Measurements from ENCODE around the gene ZNF639. TPM values are rescaled to one million over a fixed set of nuclear protein-coding genes. Genes with fewer than 3 reads are reported as not detected.

ZNF639 gene
- total and polyA plus RNA-seq, 10 of the 15 experiments (the other 5 are each of a cell fraction or from before 2014, with no cell fraction given), result 16.3 to 61.2 (median 35.3) TPM

DNA sequence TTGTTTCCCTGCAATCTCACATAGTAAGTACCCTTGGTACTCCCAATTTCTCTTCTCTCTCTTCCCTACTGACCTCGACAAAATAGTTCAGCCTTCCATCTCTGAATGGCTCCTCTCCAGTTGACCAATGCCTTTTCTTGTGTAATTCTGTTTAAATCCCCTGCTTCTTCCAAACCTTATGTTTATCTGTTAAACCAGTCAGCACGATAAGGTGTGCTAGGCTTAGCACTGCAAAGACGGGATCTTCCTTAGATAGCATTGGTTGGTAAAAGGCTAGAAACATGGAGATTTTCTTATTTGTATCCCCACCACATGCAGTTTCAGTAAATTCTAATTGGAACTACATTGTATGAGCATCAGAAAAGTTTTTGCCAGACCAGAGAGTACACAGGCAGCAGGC is 46.1 kb upstream of the ZNF639 start:
- Histone ChIP-seq H2AFZ (ENCODE audit: control insufficient read depth, low read depth, low read length) (no peak overlapping the region), H3K27ac (ENCODE audit: control insufficient read depth, insufficient read depth) (no peak overlapping the region), H3K4me2 (ENCODE audit: control insufficient read depth, insufficient read depth) (no peak overlapping the region), H3K4me3 (no peak overlapping the region), H3K79me2 (ENCODE audit: control insufficient read depth, insufficient read depth, low read length) (no peaks in the 10 kb centered on the region), H4K20me1 (ENCODE audit: control insufficient read depth, insufficient read depth) (no peaks in the 10 kb centered on the region), H3K36me3 (ENCODE audit: control insufficient read depth in 2 of 2, insufficient read depth in 2 of 2, low read length in 1 of 2) (no peaks in the 10 kb centered on the region), H3K9ac (ENCODE audit: control insufficient read depth, insufficient read depth, low read length) (no peak overlapping the region), H3K4me1 (ENCODE audit: control insufficient read depth, insufficient read depth, low read length) (no peaks in the 10 kb centered on the region), H3K9me3 (replicated peaks; ENCODE audit: control insufficient read depth, insufficient read depth, low read length) (no peaks in the 10 kb centered on the region), H3K27me3 (replicated peaks in 1 of 2; ENCODE audit: control insufficient read depth in 2 of 2, insufficient read depth in 2 of 2, low read length in 1 of 2) (no peaks in the 10 kb centered on the region)
- RAD21 ChIA-PET (ENCODE audit: unreplicated experiment), result interaction anchor here (0.7 kb wide), 1 partner anchor 18 kb away, joined by 4 read pairs; no protein-coding TSS in a partner anchor
- ATAC-seq (no peak), FAIRE-seq (no peak), DNase-seq (ENCODE audit: low read depth, low spot score) (no peak)
- CTCF ChIA-PET, result interaction anchor here (1.0 kb wide), 1 partner anchor 22 kb away, joined by 5 read pairs; no protein-coding TSS in a partner anchor
- WGBS (ENCODE audit: insufficient coverage, insufficient replicate concordance, low lambda C conversion rate, missing lambda C conversion rate), result 76% methylated on average over 3 of the region's 3 CpGs
- intact Hi-C loops (cut with micrococcal nuclease; ENCODE audit: unreplicated experiment), result no loop called here
- in situ Hi-C loops (cut with MboI), result no loop called here
- SMC1A ChIA-PET (ENCODE audit: uncharacterized antibody, unreplicated experiment), result interaction anchor here (2.2 kb wide), 1 partner anchor 15 kb away, joined by 6 read pairs; no protein-coding TSS in a partner anchor
- POLR2A ChIA-PET, result interaction anchor here (0.7 kb wide), 1 partner anchor 32 kb away, joined by 3 read pairs; no protein-coding TSS in a partner anchor
- BruUV-seq (replicated peaks), result no TSS peak
- TF ChIP-seq SPI1 (IDR thresholded peaks at IDR 0.05; ENCODE audit: borderline replicate concordance, insufficient read depth, low read depth, low read length) (no peak), MEF2B (IDR thresholded peaks at IDR 0.05; ENCODE audit: partially characterized antibody, poor library complexity, severe bottlenecking) (no peak), RFX5 (IDR thresholded peaks at IDR 0.05; ENCODE audit: low read depth, low read length) (no peak), IRF4 (IDR thresholded peaks at IDR 0.05; ENCODE audit: low read depth, low read length) (no peak), MYC (IDR thresholded peaks at IDR 0.05; ENCODE audit: insufficient read depth, insufficient read length, insufficient replicate concordance, low read length, severe bottlenecking) (no peak), ESRRA (IDR thresholded peaks at IDR 0.05; ENCODE audit: low read length) (no peak)
- TF ChIP-seq, protein P1, sequence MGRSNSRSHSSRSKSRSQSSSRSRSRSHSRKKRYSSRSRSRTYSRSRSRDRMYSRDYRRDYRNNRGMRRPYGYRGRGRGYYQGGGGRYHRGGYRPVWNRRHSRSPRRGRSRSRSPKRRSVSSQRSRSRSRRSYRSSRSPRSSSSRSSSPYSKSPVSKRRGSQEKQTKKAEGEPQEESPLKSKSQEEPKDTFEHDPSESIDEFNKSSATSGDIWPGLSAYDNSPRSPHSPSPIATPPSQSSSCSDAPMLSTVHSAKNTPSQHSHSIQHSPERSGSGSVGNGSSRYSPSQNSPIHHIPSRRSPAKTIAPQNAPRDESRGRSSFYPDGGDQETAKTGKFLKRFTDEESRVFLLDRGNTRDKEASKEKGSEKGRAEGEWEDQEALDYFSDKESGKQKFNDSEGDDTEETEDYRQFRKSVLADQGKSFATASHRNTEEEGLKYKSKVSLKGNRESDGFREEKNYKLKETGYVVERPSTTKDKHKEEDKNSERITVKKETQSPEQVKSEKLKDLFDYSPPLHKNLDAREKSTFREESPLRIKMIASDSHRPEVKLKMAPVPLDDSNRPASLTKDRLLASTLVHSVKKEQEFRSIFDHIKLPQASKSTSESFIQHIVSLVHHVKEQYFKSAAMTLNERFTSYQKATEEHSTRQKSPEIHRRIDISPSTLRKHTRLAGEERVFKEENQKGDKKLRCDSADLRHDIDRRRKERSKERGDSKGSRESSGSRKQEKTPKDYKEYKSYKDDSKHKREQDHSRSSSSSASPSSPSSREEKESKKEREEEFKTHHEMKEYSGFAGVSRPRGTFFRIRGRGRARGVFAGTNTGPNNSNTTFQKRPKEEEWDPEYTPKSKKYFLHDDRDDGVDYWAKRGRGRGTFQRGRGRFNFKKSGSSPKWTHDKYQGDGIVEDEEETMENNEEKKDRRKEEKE (IDR thresholded peaks at IDR 0.05), result no peak

Data from GM12878 (cell line).